ENCODE measurements around the gene DGKI.

GRCh38 chr7:137771679-137772078 is 75.1 kb downstream of the DGKI start:
- TF ChIP-seq CTCF (IDR thresholded peaks at IDR 0.05) = no peak
- TF ChIP-seq POLR2A (IDR thresholded peaks at IDR 0.05) = no peak

Measured in thyroid gland (tissue), 4 donors.